GM21423 (cell line): Measurements from ENCODE around the gene CH25H.
A peak's percentile ranks its signal among the peaks of the same experiment; 100 is the strongest.
"Not testable (repeated sequence)": the region's sequence is repeated elsewhere in the genome, so short reads cannot be mapped to it uniquely, and the experiment has no call there.

Experiments used
- ATAC-seq: cut with Tn5 transposase; IDR thresholded peaks from one replicate; pipeline ENCODE4 v1.9.1; 2021; ENCODE audit warnings: mild to moderate bottlenecking, moderate library complexity; ENCODE audit not compliant: unreplicated experiment

The CH25H gene, protein sequence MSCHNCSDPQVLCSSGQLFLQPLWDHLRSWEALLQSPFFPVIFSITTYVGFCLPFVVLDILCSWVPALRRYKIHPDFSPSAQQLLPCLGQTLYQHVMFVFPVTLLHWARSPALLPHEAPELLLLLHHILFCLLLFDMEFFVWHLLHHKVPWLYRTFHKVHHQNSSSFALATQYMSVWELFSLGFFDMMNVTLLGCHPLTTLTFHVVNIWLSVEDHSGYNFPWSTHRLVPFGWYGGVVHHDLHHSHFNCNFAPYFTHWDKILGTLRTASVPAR

DNA sequence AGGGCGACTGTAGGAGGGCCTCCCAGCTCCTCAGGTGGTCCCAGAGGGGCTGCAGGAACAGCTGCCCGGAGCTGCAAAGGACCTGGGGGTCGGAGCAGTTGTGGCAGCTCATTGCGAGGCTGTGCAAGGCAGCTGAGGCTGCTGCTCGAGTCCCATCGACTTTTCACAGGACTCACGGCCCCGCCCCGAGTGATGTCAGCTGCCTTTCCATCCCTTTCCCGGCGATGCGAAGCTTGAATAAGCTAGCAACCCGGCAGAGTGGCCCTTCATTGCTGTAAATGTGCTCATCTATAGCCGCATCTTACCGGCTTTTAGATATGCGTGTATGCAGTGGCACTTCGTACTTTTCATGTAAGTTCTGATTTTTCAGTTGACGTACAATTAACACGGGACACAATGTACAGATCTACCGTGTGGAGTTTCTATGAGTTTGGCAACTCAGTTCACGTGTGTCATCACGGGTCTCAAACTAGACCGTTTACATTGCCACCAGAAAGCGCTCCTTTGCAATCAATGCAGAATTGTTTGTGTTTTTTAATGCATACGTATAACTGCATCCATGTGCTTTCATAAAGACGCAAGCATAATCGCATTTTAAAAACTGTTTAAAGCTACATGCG, at the start of gene CH25H:
CH25H (minus strand) TSS at position 137 of the 620 bp plus-strand sequence; CDS start at position 112, 25 bp downstream.
- ATAC-seq = no peak

DNA sequence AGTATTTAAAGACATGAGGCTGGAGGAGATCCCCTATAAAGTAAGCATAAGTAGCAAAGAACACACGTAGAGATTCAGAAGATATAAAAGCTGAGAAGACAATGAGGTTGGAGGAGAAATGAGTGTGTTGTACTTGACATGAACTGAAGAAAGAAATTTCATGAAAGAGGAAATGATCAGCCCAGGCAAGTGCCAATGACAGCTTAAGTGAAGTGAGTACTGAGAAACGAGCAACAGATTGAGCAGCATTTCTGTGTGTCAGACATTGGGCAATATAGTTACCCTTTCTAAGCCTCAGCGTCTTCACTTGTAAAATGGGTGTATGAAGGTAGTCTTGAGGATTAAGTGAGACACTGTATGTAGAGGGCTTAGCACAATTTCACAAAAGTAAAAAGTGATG, 49.2 kb upstream of the CH25H start:
- ATAC-seq = no peak

DNA sequence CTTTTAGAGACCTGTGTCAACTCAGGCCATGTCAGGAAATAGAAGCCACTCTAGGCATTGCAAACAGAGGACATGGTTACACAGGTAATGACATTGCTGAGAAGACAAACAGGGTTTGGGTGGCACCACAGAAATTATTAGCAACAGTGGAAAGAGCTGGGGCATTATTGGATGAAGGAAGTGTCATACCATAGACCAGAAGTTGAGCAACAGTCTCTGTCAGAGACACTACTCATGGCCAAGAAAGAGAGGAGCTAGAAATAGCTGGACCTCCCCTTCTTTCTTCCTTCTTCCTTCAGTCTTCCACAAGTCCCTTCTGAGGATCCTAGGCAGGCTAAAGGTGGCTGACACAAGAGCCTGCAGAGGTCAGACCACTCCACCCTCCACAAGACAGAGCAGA, 48.7 kb upstream of the CH25H start:
- no peak for ATAC-seq

DNA sequence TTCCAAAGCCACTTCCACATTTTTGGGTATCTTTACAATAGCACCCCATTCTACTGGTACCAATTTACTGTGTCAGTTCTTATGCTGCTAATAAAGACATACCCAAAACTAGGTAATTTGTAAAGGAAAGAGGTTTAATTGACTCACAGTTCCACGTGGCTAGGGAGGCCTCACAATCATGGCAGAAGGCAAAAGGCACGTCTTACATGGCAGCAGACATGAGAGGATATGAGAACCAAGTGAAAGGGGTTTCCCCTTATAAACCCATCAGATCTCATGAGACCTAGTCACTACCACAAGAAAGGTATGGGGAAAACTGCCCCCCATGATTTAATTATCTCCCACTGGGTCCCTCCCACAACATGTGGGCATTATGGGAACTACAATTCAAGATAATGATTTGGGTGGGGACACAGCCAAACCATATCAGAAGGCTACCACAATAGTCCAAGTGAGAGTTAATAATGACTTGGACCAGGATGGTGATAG, 48.0 kb upstream of the CH25H start:
- not testable (repeated sequence) for ATAC-seq

DNA sequence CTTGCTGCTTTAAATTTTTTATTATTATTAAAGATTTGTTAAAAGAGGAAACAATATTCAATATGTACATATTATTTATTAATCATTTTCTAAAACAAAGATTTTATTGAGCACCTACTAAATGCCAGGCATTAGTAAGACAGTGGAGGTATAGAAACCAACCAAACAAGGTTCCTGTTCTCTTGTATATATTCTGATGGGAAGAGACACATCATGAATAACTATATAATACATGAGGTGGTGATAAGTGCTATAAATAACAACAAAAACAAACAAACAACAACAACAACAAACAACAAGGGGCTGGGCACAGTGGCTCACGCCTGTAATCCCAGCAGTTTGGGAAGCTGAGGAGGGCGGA, 45.1 kb upstream of the CH25H start:
- ATAC-seq = no peak

DNA sequence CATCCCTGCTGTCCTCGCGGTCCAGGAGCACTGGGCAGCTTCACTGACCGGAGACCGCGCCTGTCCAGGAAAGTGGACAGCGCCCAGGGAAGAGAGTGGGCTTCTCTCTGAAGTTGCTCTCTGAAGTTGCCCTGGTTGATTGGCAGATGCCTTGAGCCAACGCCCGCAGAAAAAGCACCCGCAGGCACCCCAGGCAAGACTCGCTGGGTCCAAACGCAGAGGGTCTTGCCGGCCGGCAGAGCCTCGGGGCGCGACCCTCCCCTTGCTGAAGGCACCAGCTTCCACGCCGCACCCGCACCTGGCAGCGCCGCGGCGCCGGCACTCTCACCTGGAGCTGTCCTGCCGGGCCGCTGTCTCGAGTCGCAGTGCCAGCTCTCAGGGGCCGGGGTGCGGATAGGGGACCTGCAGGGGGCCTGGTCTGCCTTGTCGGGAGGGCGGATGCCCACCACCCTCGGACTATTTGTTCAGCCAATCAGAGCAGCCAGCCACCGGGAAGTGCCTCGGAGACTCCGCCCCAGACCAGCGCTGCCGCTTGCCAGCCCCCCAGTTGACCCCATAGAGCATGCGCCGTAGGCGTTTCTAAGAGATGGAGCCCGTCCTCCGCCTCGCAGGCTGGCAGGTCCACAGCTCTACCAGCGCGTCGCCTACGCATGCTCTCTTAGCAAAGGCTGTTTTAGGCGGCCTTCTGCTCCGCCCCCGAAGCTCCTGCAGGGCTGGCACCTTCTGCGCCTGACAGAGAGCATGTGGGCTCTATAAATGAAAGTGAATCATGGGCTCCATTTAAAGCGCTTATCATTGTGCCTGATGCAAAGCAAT, 44.5 kb upstream of the CH25H start, which contains the start of gene LIPA:
LIPA (minus strand) TSS at position 367 of the 816 bp plus-strand sequence. CDS start 4,127 bp downstream, outside the sequence.
- peak; percentile 97 for ATAC-seq

DNA sequence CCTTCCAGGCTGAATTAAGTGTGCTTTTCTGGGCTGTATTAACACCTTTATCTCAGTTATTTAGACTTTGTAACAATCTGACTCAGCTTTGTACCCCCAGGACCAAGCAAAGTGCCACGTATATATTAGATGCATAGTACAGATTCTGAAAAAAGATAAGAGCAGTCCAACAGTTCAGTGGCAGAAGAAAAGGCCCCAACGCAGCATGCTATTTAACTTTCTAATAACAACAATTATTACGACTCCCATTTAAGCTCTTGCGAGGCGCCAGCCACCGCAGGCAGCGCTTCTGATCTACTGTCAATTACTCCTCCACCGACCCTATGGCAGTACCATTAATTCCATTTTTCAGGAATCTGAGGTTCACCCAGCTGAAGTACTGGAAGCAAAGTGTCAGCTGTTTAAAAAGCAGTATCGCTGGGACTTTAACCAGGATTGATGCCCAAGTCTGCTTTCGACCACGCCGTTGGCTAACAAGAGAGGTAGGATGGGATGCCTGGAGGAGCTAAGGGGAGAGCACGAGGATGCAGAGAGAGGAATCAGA, 43.8 kb upstream of the CH25H start:
- ATAC-seq = no peak

DNA sequence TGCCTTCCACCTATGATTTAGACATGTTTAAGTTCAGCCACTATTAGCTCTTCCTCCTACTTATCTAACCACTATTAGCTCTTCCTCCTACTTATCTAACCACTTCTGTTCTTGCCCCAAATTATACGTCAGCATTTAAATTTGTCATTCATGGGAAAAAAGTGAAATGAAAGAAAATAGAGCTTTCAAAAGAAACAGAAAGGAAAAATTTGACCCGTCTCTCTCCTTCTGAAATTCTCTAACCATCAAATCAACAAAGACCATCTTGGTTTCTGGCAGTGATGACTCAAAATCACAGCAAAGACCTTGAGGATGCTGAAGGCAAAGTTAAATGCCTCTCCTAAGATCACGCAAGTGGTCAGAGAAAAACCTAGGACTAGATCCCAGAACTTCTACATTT, 41.9 kb upstream of the CH25H start:
- ATAC-seq = no peak

DNA sequence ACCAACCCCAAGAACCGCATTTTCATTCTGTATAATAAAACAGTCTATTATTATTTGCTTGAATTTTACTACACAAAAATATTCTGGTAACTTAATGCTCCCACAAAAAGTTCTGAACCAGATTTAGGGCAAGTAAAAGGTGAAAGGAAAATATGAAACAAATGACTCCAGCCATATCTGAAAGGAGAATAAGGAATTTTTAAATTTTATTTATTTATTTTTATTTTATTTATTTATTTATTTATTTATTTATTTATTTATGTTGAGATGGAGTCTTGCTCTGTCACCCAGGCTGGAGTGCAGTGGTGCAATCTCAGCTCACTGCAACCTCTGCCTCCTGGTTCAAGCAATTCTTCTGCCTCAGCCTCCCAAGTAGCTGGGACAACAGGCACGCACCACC, 40.5 kb upstream of the CH25H start:
- not testable (repeated sequence) for ATAC-seq

DNA sequence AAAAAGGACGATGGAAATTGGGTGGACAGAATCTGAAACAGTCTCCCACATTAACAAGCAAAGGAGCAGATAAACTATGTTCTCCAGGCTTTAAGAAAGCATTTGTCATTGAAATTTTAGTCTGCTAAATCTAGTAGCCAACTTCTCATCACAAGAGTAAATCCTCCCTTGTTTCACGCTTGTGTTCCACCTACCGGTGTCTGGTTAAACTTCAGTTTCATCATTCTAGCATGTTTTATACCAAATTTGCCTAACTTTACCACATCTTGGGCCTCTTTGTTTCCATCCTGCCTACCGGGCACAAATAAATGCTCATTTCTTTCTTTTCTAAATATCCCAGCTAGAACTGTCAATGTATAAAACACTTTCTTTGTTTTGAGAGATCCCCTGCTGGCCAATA, 38.7 kb upstream of the CH25H start:
- no peak for ATAC-seq

DNA sequence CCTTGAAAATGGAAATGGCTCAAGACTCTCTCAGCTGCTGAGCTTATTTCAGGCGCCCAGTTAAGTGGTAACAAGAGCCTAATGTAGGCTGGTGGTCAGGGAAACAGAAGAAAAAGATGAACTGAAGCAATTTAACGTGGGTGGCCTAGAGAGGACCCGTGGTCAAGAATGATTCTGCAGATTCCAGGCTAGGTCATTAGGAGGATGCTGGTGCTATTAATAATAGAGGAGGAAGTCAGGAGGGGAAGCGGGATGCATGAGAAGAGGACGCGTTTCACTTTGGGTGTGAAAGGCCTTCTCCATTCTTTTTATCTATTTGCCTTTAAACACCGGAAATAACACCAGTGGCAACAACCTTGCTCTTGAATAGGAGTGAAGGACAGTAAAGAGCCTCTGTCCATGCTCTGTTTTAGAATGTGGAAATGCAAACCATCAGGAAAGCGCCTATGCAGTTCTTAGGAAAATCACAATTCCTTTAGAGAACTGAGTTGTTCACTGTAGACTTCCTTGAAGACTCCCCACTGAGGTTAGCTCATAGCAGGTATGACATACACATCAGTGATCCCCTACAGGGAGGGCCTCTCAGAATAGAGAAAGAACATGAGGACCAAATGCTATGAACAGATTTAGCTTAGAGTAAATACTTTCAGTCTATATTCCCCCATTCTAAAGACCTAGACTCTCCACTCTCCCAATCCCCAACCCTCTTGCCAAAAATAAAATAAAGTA, 35.9 kb upstream of the CH25H start:
- ATAC-seq = no peak

DNA sequence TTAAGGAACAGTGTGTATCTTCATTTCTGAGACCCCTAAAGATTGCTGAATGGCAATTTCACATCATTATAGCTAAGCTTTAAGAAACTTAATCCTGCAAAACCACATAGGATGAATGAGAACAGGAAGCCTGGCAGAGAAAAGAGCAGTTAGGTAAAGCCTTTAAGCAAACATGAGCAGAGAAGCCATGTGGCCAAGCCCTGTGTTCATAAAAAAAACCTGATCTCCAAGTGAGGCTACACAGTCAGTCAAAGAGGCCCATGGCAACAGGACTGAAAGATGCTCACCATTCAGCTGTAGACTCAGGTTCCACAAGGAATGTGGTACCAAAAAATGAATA, 35.2 kb upstream of the CH25H start:
- no peak for ATAC-seq

DNA sequence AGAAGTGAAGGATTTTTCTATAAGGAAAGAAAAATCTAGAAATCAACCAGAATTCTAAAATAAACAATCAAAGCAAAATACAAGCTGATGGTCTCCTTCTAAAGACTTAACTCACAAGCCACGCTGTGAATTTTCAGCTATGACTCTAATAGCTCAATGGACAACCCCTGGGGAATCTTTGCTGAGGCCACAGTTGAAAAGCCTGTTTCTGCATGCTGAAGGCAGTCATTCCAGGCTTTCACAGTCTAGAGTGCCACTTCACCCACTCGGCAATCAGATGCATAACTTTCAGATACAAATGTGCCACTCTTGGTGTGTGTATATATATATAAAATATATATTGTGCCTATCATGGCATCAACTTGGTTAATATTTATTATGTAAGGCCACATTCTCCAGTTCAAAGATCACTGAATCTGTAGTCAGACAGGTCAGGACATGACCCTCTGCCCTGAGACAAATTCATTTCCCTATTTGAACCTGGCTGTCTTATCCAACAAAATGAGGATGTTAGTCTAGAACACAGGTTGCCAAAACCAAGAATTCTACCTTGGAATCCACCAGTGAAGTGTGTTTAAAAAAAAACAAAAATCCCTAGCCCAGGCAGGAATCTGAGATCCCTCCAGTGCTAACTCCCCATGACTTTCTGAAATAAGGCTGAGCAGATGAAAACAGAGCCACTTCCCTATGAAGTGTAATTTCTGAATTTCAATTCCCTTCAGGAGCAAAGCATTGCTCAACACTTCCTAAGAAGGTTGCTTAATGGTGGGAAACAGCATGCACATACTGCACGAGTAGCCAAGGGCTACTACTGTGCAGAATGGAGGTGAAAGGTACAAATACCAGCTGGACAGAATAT, 34.6 kb upstream of the CH25H start:
- no peak for ATAC-seq

DNA sequence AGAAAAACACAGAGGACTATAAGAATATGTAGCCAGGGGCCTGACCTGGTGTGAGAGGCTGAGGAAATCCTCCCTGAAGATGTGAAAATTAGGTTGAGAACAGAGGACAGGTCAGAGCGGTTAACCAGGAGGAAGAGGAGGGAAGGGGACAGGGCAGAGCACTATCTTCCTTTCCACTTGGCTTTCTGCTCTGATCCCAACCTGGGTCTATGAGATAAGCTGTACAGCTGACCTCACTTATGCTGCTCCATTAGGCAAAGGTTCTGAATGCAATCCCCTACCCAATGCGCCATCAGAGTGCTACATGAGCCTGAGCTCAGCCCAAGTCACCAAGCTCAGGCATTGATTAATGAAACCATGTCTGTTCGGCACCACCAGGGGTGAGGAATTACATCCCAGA, 33.9 kb upstream of the CH25H start:
- no peak for ATAC-seq

DNA sequence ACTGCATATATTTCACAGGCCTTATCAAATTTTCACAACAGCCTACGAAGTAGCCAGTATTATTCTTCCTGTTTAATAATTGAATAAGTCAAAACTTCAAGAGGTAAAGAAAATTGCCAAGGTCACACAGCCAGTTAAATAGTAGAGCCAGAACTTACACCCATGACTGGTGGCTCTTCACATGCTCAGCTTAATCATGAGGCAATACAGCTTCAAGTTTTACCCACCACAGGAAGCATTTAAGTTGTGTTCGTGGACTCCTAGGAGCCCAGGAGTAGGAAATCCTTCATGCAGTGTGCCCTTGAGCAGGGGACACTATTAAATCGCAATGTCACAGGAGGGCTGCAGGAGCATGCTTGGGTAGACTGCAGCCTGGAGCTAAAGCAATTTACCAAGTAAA, 33.4 kb upstream of the CH25H start:
- ATAC-seq = no peak

DNA sequence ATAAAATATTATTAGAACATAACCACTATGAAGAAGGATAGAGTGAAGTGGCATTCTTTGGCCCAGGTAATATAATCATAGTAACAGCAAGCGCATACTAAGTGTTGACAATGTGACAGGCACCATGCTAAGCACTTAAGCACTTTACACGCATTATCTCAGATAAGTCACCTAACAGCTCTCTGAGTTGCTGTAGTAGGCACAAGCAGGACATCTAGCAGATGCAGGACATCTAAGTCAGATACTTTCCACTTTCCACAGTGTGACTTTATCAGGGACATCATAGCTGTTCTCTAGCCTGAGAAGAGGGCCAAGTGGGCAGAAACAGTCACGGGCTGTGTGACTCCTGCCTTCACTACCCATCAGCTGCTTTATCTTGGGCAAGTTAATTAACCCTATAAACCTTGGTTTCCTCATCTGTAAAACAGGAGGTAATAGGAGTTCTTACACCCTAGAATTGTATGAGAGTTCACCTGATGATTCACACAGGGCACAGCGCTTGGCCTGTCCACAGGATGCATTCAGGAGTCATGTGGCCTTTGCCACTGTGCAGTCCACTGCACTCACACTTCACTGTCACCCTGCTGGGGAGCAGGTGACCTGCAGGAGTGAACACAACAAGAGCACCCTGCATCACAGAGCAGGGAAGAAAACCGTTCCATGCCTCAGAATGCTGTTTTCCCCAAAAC, 32.0 kb upstream of the CH25H start:
- ATAC-seq = no peak

DNA sequence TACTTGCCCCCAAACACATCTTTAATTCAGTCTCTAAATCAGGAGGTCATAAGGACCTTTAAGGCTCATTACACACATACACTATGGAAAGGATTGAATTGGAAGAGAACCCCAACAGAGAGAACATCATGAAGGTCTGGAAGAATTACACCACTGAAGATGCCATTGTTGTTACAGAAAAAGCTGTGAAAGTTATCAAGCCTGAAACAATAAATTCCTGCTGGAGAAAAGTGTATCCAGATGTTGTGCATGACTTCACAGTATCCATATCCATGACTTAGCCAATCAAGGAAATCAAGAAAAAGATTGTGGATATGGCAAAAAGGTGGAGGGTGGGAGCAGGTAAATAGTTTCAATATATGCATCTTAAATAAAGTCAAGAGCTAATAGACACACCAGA, 30.7 kb upstream of the CH25H start:
- no peak for ATAC-seq

DNA sequence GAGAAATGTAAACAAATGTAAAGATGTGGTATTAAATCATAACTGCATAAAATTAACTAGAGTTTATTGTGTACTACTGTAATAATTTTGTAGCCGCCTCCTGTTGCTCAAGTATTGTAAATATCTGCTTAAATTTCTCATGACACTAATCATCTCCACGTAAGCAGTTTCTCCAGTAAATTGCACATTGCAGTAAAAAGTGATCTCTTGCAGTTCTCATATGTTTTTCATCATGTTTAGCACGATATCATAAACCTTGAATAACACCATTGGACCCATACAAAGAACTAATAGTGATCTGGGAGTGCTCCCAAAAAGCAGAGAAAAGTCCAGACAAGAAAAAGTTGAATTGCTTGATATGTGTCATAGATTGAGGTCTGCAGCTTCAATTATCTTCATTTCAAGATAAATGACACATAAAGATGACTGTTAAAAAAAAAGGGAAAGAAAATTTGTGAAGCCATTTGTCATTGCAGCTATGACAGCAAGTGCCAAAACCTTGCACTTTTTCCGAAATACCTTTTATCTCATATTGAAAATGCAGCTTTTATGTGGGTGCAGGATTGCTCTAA, 29.2 kb upstream of the CH25H start:
- no peak for ATAC-seq
